ENCODE results near the gene MYL12A.

DNA sequence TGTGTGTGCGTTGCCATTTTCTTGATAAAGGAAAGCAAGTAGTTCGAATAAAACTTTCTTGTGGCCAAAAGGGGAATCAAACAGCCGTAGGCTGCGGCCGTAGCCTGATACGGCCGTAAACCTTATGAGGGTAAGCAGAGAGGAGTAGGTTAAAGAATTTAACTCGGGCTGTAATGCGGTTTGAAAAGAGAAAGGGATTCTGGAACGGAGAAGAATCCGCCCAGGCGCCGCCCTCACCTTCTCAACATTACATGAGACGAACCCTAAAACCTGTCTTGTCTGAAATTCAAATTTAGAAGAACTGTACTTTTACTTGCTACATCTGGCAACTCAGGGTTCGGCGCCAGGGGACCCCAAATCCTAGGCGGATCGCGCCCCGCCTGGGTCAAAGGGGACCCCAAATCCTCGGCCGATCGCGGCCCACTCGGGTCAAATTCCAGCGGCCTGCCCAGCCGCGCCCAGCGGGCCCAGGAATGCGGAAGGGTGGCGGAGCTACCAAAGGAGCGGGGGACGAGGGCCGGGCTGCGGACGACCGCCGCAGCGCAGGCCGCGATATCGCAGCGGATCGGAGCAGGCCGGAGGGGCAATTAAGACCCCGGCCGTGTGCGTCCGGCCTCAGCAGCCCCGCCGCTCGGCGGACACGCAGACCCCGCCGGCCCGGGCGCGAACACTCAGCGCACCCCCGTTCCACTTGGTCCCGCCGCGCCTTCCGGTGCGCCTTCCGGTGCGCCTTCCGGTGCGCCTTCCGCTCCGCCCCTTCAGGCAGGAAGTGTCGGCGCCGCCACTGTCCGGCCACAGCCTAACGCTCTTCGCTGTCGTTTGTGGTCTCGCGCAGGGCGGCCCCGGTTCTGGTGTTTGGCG, 14.0 kb downstream of the MYL12A start, which contains the start of gene MYL12B:
- TF ChIP-seq CEBPB (IDR thresholded peaks at IDR 0.05; ENCODE audit: borderline replicate concordance, low read depth, low read length) (no peak), SP1 (IDR thresholded peaks at IDR 0.05) (no peak), SP1 (CRISPR knock-in tag; IDR thresholded peaks at IDR 0.05) (peak; percentile 59), MAX (IDR thresholded peaks at IDR 0.05) (peak; percentile 73), CBX5 (CRISPR knock-in tag; IDR thresholded peaks at IDR 0.05; ENCODE audit: borderline replicate concordance) (no peak), SRSF1 (optimal IDR thresholded peaks at IDR 0.05; ENCODE audit: low read depth, low read length) (no peak), LBX2 (CRISPR knock-in tag; IDR thresholded peaks at IDR 0.05; ENCODE audit: borderline replicate concordance) (peak; percentile 33; the same call in 1 of the 2 replicates), BHLHE40 (IDR thresholded peaks at IDR 0.05; ENCODE audit: low read length) (peak; percentile 95), ZNF709 (CRISPR knock-in tag; IDR thresholded peaks at IDR 0.05) (no peak; the same call in 1 of the 2 replicates), ZNF512 (CRISPR knock-in tag; IDR thresholded peaks at IDR 0.05) (no peak), CEBPG (CRISPR knock-in tag; IDR thresholded peaks at IDR 0.05) (no peak; the same call in 1 of the 2 replicates), POLR2A (IDR thresholded peaks at IDR 0.05; ENCODE audit: insufficient read depth in 1 of 2, low read depth in 2 of 2, low read length in 2 of 2) (peak; percentile 70 to 75)
- TF ChIP-seq, protein P1, sequence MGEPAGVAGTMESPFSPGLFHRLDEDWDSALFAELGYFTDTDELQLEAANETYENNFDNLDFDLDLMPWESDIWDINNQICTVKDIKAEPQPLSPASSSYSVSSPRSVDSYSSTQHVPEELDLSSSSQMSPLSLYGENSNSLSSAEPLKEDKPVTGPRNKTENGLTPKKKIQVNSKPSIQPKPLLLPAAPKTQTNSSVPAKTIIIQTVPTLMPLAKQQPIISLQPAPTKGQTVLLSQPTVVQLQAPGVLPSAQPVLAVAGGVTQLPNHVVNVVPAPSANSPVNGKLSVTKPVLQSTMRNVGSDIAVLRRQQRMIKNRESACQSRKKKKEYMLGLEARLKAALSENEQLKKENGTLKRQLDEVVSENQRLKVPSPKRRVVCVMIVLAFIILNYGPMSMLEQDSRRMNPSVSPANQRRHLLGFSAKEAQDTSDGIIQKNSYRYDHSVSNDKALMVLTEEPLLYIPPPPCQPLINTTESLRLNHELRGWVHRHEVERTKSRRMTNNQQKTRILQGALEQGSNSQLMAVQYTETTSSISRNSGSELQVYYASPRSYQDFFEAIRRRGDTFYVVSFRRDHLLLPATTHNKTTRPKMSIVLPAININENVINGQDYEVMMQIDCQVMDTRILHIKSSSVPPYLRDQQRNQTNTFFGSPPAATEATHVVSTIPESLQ (CRISPR knock-in tag; conservative IDR thresholded peaks at IDR 0.05) = no peak
